Measurements from ENCODE around the gene ZDHHC13.

GRCh38 chr11:19079643-19080440, 37.1 kb upstream of the ZDHHC13 start:
- TF ChIP-seq CTCF (IDR thresholded peaks at IDR 0.05) (no peak), POLR2A (IDR thresholded peaks at IDR 0.05) (no peak), EP300 (IDR thresholded peaks at IDR 0.05) (no peak)
